NCI-H2107 treated with DMSO at 0.1 percent for 48 hours (cell line): ENCODE results near the gene ZNF488.
"Not testable (repeated sequence)": the region's sequence is repeated elsewhere in the genome, so short reads cannot be mapped to it uniquely, and the experiment has no call there.

Experiments
- DNase-seq: peaks from one replicate; lab custom pipeline; 2025; ENCODE audit not compliant: unreplicated experiment; lab: John Stamatoyannopoulos, UW

The ZNF488 gene

DNA sequence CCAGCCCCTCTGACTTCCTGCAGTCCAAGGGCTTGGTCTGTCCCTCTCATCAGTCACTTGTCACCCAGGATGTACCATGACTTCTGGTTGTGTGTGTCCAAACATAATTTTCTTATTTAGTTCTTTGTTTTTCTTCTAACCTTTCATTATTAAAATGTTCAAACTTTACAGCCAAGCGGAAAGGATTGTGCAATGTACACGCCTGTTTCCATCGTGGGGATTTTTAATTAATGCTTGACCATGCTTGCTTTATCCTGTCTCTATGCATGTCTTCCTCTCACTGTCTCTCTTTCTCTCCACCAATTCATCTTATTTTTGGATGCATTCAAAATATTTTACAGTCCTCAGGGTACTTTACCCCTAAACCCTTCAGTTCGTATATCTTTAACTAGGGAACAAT is 26.2 kb upstream of the ZNF488 start:
- DNase-seq, result no peak

DNA sequence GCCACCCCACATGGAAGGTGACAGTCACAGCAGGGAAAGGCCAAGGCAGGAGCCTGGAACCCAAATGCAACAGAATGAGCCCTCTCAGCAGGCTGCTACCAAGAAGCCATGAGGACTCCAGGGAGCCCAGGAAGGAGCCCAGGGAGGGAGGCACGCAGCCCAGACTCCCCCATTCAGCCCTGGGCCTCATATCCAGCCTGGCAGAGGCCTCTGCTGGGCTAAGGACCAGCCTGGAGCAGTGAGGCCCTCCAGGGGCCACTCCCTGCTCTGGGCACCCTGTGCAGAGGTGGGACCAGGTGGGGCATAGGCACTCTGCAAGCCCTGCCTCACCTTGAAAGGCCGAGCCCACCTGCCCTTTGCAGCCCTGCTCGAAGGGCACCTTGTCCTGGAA is 25.8 kb upstream of the ZNF488 start:
- DNase-seq, result no peak

DNA sequence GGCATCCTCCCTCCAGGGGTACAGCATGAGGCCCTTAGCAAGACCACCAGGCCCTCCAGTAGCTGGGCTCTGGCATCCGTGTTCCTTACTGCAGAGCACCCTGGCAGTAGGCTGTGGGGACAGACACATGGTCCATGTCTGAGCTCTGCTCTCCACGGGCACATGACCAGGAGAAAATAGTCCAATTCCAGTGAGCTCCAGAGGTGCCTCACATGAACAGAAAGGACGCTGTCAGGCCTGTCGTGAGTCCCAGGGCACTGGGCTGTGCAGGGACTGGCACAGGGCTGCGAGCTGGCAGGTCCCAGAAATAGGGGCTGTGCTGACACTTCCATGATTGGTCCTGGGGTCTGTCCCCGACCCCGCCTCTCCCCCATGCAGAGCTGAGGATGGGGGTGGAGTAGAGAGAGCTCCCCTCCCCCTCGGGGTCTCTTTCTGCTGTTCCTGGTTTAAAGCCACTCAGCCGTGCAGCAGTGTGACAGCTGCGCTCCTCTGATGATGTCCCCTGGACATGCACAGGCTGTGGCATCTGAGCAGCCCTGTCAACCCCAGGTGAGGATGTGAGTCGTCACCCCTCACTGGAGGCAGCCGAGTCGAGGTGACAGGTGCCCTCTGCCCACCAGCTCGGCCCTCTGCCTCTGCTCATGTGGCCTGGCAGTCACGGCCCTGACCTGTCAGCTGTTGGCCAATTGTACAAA is 25.2 kb upstream of the ZNF488 start:
- DNase-seq, result no peak

DNA sequence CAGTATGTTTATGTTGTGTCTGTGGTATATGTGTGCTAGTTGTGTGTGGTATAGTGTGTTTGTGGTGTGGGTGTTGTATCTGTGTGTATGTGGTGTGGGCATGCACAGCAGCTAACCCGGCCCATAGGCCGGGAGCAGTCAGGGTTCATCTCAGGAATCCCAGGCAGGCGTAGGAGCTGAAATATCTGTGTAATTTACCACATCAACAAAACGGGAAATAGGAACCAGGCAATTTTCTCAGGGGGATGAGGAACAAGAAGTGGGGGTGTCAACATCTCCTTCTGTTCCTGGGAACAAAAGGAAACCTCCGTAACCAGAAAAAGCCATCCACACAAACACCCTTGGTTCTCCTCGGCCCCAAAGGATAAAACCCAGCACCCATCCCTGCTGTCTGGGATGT is 24.5 kb upstream of the ZNF488 start:
- DNase-seq, result no peak

DNA sequence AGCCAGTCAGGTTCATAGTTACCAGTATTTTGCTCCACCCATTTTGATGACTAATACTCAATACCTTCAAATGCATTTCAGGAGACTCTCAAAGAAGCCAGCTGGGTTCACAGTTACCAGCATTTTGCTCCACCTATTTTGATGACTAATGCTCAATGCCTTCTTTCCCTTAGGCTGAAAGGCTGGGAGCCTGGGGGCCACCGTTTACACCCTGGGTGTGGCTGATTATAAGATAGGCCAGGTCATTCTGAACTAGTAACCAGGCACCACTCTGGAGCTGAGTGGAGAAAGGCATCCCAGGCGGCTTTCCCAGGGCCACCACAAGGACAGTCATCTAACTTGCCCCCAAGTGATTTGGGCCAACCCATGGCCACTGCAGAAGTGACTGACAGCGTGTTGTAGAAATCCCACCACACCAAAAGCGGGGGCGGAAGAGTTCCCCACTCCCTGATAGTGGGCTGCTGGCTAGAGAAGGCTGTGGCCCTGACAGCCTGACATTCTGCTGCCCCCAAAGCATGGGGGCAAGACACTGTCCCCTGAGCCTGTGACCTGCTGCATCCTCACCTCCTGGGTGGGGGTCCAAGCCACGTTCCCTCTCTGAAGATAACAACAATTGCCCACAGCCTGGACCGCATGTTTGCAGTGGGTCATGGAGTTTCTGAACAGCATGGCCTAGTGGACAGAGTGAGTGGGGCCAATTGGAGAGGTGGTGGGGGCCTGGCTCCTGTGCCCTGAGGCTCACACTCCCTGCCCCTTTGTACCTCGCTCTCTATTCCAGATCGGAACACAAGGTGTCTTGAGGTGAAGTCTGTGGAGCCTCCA is 23.0 kb upstream of the ZNF488 start:
- DNase-seq, result no peak

DNA sequence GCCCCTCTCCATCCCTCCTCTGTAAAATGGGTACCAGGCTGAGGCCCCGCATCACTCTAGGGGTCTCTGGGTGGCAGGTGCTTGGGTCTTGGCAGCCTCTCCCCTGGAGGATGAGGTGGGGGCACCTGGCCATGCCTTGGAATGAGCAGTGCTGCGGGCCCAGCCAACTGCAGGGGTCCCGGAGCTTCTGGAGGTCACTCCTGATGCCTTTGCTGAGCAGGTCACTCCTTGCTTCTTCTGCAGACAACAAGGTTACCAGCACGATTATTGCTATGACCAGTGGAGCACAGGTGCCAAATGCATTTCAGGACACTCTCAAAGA is 22.4 kb upstream of the ZNF488 start:
- no peak for DNase-seq

DNA sequence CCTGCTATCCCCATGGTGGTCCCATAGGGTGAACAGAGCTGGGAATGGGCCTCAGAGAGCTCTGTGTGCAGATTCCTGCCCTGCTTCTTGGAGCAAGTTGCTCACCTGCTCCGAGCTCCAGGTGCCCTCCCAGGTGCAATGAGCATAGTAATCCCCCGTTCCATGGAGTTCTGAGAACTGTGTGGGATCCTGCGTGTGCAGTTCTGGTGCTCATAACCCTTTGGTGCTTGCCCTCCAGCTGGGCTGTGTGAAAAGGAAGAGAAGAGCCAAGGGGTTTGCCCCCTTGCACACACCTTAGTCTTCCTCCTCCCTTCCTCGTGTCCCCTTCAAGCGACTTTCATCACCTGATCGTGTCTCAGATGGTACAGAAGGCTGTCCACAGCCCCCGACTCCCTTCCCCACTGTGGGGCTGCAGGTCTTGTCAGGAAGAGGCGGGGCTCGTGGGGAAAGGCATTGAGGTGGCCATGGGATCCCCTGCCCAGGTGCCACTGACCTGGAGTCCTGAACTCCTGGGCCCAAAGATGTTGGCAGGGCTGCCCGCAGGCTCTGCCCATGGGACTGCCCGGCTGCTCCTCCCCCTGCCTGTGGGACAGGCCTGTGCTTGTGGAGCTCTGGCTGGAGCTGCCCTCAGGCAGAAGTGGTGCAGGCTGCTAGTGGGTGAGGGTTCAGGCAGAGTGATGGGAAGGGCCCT is 21.9 kb upstream of the ZNF488 start:
- no peak for DNase-seq

DNA sequence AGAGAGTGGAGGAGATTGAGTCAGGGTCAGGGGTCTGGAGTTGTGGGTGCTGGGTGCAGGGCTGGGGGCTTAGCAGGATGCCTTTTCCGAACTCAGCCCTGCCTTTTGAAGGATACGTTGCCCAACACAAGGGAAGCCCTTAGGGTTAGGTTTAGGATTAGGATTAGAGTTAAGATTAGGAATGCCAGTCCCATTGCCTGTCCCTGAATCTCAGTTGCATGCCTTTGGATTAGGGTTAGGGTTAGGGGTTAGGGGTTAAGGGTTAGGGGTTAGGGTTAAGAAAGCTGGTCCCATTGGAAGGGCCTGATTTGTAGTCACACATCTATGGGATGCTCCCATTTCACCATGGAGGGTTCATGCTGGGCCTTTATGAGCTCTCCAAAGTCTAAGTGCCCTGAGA is 20.8 kb upstream of the ZNF488 start:
- DNase-seq, result no peak

DNA sequence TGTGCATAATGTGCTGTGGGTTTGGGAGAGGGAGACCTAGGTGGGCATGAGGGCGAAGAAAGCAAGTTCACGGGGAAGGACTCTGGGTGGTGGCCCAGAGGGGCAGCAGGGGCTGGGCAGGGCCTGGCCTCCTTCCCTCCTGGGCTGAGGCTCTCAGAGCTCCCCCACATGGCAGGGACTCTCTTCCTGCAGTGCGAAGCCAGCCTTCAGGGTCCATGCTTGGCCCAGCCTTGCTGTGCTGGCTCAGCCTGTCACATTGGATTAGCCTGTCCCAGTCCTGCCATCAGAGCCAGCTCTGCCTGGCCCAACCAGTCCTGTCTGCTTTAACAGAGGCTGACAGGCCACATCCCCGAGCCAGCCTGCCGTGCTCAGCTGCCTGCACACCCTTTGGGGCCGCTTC is 20.4 kb upstream of the ZNF488 start:
- no peak for DNase-seq

DNA sequence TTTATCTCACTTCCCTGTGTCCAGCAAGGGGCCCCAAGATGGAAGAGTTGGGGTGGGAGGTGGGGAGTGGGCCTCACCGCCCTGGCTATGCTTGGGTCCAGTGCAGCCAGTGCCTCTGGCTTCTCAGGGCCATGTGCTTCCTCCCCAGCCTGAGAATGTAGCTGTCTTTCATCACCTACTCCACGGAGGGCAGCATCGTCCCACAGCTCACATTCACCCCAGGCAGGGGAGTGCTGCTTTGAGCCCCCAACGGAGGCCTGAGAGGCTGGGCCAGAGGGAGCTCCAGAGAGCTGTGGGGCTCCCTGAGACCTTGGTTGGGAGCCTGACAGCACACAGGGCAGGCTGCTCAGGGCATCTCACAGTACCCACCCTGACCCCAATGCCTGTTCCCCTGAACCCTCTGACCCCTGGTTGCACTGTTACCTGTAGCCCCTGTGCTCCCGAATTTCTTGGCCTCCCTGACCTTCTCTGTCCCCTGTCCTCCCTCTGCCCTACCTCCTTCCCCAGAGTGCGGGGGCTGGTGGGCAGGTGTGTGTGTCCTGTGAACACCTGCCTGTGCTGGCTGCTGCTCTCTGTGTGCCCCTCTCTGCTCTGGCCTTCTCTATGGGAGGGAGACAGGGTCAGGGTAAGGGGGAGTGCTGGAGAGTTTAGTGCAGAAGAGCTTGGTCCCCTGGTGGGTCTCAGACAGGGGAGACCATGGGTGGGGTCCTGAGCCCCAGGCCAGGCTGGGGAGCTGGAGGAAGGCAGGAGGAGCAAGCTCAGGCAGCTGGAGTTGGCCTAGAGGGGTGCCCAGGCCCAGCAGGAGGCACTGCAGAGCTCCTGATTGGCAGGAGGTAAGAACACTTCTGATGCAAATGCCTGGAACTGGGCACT is 19.6 kb upstream of the ZNF488 start:
- no peak for DNase-seq

DNA sequence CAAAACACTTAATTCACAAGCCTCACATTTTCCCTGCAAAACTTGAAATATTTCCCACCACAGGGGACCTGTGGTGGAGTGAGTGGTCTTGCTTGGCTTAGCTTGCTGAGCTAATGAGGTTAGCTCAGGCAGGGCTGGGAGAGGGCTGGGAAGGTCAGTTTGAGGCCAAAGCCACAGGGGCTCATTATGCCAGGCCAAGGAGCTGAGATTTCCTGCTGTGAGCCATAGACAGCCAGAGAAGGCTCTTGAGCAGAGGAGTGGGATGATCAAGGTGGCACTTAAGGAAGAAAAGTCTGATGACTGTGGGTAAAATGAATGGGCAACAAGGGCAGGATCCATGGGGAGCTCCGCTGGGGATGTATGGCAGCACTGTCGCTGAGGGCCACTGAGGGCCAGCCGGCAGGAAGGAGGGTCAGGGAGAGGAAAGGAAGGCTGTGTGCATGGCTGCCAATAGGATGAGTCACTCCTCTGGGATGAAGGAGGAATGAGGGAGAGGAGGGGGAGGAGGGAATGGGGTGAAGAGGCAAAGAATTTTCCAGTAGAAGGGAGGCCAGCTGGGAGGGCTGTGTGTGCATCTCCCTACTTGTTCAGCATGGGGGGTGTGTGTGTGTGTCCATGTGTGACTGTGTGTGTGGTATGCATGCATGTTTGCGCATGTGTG is 18.7 kb upstream of the ZNF488 start:
- DNase-seq, result no peak

DNA sequence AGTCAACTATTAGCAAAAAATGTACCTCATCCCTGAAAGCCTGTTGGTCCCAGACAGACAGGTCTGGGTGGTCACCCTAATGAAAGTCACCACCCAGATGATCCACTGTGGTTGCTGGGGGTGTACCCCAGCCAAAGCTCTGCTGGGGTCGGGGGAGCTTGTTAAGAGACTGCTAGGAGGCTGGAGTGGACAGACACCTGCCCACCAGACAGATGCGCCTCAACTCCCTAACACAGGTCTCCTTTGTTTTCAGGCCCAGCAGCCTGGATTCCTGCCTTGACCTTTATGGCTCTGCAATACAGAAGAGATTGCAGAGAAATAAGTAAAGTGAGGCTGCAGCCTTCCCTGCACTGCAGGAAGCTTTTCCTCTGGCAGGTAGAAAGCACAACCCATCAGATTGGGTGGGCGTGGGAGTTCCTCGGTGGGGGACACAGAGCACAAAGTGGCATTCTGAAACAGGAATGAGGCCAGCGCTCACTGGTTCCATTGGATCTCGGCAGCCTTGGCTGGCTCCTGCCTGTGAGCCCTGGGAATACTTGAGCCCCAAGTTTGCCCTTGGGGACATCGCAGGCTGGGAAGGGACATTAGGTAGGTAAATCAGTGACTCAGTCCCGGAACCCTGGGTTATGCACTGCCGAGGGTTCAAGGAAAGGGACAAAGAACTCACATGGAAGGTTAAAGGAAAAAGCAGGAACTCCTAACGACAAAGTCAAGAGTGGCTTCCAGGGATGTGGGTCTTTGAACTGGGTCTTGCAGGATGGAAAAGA is 18.0 kb upstream of the ZNF488 start:
- DNase-seq, result no peak

DNA sequence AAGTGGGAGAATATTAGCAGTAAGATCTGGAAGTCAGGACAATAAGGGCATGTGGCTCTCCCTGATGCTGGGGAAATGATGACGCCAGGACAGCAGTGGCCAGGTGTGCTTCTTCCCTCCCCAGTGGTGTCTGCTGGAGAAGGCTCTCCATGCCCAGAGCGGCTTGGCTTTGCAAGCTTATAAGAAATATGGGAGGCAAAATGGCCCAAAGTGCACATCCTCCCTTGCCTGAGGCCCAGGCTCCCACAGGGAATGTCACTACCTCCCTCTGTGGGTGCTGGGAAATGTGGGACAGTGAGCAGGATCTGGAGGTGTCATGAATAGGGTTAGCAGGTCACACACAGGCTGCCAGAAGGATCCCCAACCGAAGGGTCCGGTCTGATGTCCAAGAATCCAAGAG is 17.1 kb upstream of the ZNF488 start:
- DNase-seq, result no peak

DNA sequence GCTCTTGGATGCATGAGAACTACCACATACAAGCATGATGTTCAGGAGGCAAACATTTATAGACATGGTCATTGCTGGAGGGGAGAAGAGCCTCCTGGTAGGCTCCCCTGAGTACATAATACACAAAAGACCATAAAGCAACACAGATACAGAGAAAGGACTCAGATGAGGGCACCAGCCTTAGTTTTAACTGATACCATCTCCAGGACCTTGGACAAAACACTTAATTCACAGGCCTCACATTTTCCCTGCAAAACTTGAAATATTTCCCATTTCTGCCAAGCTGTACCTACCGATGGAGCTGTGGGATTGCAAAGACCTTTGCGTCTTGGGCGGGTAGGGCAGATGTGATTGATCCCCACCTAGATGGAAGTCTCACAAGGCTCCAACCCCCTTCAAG is 16.7 kb upstream of the ZNF488 start:
- DNase-seq, result no peak

DNA sequence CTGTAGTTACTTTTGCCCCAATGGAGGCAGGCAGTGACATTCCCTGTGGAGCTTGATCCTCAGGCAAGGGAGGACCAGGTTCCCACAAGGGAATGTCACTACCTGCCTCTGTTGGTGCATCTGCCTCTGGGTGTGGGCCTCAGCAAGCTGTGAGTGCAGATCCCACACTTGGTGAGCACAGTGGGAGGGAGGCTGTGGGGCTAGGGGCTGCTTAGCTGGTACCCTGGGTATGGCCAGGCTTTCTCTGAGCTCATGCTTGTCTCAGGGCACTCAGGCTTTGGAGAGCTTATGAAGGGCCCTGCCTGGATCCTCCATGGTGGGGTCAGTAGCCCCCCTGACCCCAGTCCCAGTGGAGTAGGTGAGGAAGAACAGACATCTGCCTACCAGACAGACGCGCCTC is 16.2 kb upstream of the ZNF488 start:
- no peak for DNase-seq

DNA sequence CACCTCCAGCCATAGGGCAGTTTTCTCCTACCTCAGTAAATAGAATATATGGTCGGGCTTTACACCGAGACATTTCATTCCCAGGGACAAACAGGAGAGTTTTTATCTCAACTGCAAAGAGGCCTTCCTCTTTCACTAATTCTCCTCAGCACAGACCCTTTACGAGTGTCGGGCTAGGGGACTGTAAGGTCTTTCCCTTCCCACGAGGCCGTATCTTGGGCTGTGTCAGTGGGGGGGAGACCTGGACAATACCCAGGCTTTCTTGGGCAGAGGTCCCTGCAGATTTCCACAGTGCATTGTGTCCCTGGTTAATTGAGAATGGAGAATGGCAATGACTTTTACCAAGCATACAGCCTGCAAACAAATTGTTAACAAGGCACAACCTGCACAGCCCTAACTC is 13.2 kb upstream of the ZNF488 start:
- no peak for DNase-seq

DNA sequence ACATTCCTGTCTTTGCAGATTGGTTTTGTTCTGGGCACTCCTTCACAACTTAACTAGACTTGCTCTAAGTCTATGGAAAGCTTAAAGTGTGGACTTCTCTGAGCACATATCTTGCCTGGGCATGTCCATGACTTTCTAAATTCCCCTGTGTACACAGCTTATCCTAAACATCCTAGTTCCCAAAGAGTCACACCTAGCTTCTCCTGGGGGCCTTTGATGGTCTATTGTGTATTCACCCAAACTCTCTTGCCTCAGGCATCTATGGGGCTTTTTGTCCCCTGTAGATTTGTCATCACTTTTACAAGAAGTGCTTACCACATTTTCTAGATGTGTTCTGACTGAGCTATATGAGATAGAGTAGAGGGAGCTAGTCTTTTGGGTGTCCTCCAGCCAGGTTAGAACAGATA is 12.2 kb upstream of the ZNF488 start:
- DNase-seq, result no peak

DNA sequence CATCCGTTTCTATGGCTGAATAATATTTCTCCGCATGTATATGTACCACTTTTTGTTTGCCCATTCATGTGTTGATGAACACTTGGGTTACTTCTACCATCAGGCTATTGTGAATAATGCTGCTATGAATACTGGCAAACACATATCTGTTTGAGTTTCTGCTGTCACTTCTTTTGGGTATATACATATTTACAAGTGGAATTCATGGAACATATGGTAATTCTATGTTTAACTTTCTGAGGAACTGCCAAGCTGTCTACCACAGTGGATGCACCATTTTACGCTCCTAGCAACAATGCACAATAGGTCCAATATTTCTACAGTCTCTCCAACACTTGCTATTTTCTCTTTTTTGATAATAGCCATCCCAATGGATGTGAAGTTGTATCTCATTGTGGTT is 5.5 kb upstream of the ZNF488 start:
- DNase-seq, result no peak

DNA sequence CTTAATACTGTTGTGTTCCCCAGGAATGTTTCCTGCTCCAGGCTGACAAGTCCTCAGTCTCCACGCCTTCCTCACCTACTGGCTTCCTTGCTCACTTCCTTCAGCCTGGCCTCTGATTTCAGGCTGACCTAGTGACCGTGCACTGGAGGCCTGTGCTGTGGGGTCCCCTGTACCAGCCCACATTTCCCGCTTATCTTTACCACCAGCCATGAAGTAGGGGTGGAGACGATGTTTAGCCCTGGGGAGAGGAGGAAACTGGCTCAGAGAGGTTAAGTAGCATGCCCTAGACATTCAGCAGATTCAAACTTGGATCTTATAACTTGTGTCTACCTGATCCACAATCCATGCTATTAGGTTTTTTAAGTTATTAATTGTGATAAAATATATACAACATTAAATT is 4.8 kb upstream of the ZNF488 start:
- no peak for DNase-seq

DNA sequence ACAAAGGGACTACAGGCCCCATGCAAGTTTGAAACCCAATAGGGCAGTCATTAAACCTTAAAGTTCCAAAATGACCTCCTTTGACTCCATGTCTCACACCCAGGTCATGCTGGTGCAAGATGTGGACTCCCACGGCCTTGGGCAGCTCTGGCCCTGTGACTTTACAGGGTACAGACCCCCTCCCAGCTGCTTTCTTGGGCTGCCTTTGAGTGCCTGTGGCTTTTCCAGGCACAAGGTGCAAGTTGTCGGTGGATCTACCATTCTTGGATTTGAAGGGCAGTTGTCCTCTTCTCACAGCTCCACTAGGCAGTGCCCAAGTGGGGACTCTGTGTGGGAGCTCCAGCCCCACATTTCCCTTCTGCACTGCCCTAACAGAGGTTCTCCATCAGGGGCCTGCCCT is 2.0 kb upstream of the ZNF488 start:
- DNase-seq, result not testable (repeated sequence)
